Mesenchymal stem cell (in vitro differentiated cells and primary cell): ENCODE data around the gene SEC22B.
"Not testable (repeated sequence)": the region's sequence is repeated elsewhere in the genome, so short reads cannot be mapped to it uniquely, and the experiment has no call there.

Experiments
- DNase-seq: peaks from one replicate; pipeline ENCODE4 v3.0.0-alpha.2; 2013
- H2AFZ ChIP-seq: one replicate; pipeline ENCODE4 v1.6.1; 2013; ENCODE audit warnings: low read depth, mild to moderate bottlenecking, control low read depth, inconsistent platforms, low read length, moderate library complexity
- H2AK5ac ChIP-seq: 2 replicates; pipeline ENCODE4 v1.6.1; 2013; ENCODE audit warnings: low read length, moderate library complexity, mild to moderate bottlenecking, inconsistent platforms; ENCODE audit not compliant: severe bottlenecking
- H2BK120ac ChIP-seq: one replicate; pipeline ENCODE4 v1.6.1; 2013; ENCODE audit warnings: low read depth, mild to moderate bottlenecking, inconsistent platforms, low read length, moderate library complexity
- H2BK12ac ChIP-seq, 2 experiments: one replicate each; pipeline ENCODE4 v1.6.1; 2013; ENCODE audit warnings: inconsistent platforms in 2 of 2, low read length in 2 of 2, mild to moderate bottlenecking in 2 of 2, moderate library complexity in 2 of 2, control low read depth in 1 of 2
- H2BK15ac ChIP-seq: one replicate; pipeline ENCODE4 v1.6.1; 2013; ENCODE audit warnings: mild to moderate bottlenecking, low read depth, inconsistent platforms; ENCODE audit not compliant: poor library complexity, severe bottlenecking
- H2BK5ac ChIP-seq: 2 replicates; pipeline ENCODE4 v1.6.1; 2013; ENCODE audit warnings: low read depth, mild to moderate bottlenecking, low read length, control low read depth, inconsistent platforms; ENCODE audit not compliant: poor library complexity, severe bottlenecking
- H3K14ac ChIP-seq, 2 experiments: one replicate each; pipeline ENCODE4 v1.6.1; 2013; ENCODE audit warnings: inconsistent platforms in 2 of 2, low read length in 2 of 2, control low read depth in 1 of 2, mild to moderate bottlenecking in 1 of 2, moderate library complexity in 1 of 2
- H3K18ac ChIP-seq, 2 experiments: one replicate each; pipeline ENCODE4 v1.6.1; 2013; ENCODE audit warnings: inconsistent platforms in 2 of 2, low read length in 2 of 2, control low read depth in 1 of 2, low read depth in 1 of 2, mild to moderate bottlenecking in 1 of 2
- H3K23ac ChIP-seq, 2 experiments: one replicate each; pipeline ENCODE4 v1.6.1; 2013; ENCODE audit warnings: inconsistent platforms in 2 of 2, low read length in 2 of 2, mild to moderate bottlenecking in 2 of 2, moderate library complexity in 2 of 2, control low read depth in 1 of 2
- H3K27ac ChIP-seq: 2 replicates; pipeline ENCODE4 v1.5.1; 2013; ENCODE audit warnings: mild to moderate bottlenecking, moderate library complexity, low read length, control low read depth, inconsistent platforms; ENCODE audit not compliant: poor library complexity, severe bottlenecking
- H3K27me3 ChIP-seq, 2 experiments: 2 replicates each; pipeline versions ENCODE4 v1.6.1 to v1.7.0; 2013; ENCODE audit warnings: low read length in 2 of 2, mild to moderate bottlenecking in 2 of 2, moderate library complexity in 2 of 2, control low read depth in 1 of 2, inconsistent platforms in 1 of 2; ENCODE audit not compliant: control insufficient read depth in 1 of 2, insufficient read depth in 1 of 2
- H3K36me3 ChIP-seq, 2 experiments: 2 replicates each; pipeline versions ENCODE4 v1.6.1 to v1.7.0; 2013; ENCODE audit warnings: low read length in 2 of 2, control low read depth in 1 of 2, inconsistent platforms in 1 of 2, low read depth in 1 of 2, mild to moderate bottlenecking in 1 of 2; ENCODE audit not compliant: insufficient read depth in 2 of 2, control insufficient read depth in 1 of 2
- H3K4ac ChIP-seq, 2 experiments: one replicate each; pipeline ENCODE4 v1.6.1; 2013; ENCODE audit warnings: inconsistent platforms in 2 of 2, low read length in 2 of 2, mild to moderate bottlenecking in 2 of 2, moderate library complexity in 2 of 2, control low read depth in 1 of 2, low read depth in 1 of 2
- H3K4me1 ChIP-seq: 2 replicates; pipeline ENCODE4 v1.6.1; 2013; ENCODE audit warnings: low read depth, low read length, control low read depth; ENCODE audit not compliant: control insufficient read depth, insufficient read depth
- H3K4me2 ChIP-seq: 2 replicates; pipeline ENCODE4 v1.6.1; 2013; ENCODE audit warnings: low read length, mild to moderate bottlenecking, inconsistent platforms; ENCODE audit not compliant: poor library complexity, severe bottlenecking
- H3K4me3 ChIP-seq, 2 experiments: 2 replicates each; pipeline versions ENCODE4 v1.5.1 to v1.7.0; 2013; ENCODE audit warnings: low read length in 2 of 2, mild to moderate bottlenecking in 2 of 2, control low read depth in 1 of 2, low read depth in 1 of 2; ENCODE audit not compliant: insufficient read depth in 1 of 2
- H3K79me1 ChIP-seq: replicated peaks from 2 replicates; pipeline ENCODE4 v1.6.1; 2013; ENCODE audit warnings: mild to moderate bottlenecking, control low read depth, low read length, inconsistent platforms; ENCODE audit not compliant: poor library complexity, severe bottlenecking
- H3K9ac ChIP-seq: 2 replicates; pipeline ENCODE4 v1.7.0; 2013; ENCODE audit warnings: mild to moderate bottlenecking, low read length, moderate library complexity
- H3K9me3 ChIP-seq: 2 replicates; pipeline ENCODE4 v1.7.0; 2013; ENCODE audit warnings: mild to moderate bottlenecking, low read length; ENCODE audit not compliant: control insufficient read depth
- H4K8ac ChIP-seq: one replicate; pipeline ENCODE4 v1.6.1; 2013; ENCODE audit warnings: inconsistent platforms, mild to moderate bottlenecking, low read length, moderate library complexity
- H4K91ac ChIP-seq: one replicate; pipeline ENCODE4 v1.6.1; 2013; ENCODE audit warnings: mild to moderate bottlenecking, low read length, inconsistent platforms
- WGBS: methylation state at CpG from one replicate; pipeline ENCODE4 v1.1.7; 2013; ENCODE audit warnings: mixed read lengths; 5-methylcytosine and 5-hydroxymethylcytosine counted together

Gene SEC22B

DNA sequence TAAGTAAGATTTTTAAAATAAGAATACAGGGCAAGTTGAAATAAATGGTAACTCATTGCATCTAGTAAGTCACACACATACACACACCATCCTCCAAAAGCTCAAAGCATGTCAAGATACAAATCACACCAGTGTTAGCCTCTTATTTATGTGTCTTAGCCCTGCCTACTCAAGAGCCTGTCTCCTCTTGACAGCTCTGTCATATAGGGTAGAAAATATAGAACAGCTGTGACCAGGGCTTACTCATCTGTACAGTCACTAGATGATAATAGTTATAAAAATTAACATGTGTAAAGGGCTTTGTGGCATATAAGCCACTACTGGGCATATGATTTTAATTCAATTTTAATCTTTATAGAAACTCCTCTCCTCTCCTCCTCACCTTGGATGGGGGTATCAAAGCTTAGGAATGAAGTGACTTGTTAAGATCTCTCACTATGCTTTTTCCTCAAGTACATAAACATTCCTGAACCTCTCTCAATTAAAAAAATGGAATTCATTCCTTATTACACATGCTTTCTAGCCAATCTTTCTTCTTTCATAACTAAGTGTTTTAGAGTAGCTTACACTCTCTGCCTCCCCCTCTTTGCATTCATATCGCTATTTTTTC lies 35.6 kb downstream of the SEC22B start:
- WGBS: no CpG with 5 or more reads among the region's 1 CpG
- DNase-seq: not testable (repeated sequence)

DNA sequence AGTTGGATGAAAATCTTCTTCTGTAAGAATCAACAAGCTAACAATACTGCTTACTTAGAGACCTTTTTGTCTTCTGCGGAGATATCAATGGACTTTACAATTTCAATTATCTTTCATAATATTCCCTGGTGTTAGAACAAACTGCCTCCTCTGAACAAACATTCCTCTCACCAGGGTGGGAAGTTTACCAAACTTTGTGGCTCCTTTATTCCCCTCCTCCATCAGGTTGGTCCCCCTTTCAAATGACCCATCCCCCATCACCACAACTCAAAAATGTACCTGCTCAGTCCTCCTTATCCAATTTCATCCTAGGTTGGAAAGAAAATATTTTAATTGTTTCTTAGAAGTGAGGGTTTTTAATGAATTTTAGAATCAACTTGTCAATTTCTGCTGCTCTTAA lies 40.2 kb downstream of the SEC22B start:
- H2BK12ac ChIP-seq, H4K91ac ChIP-seq, H3K4ac ChIP-seq, H3K4me3 ChIP-seq, H2BK5ac ChIP-seq, H2AK5ac ChIP-seq, H3K27ac ChIP-seq, H3K23ac ChIP-seq, H3K27me3 ChIP-seq, H3K4me2 ChIP-seq, H2AFZ ChIP-seq, H3K14ac ChIP-seq, H3K18ac ChIP-seq, DNase-seq, H3K36me3 ChIP-seq, H2BK15ac ChIP-seq, H3K4me1 ChIP-seq, H4K8ac ChIP-seq, H3K9ac ChIP-seq, H3K9me3 ChIP-seq, H2BK120ac ChIP-seq, H3K79me1 ChIP-seq: not testable (repeated sequence)
- no CpG with 5 or more reads among the region's 1 CpG for WGBS

More for the DNA sequence above, 35.6 kb downstream of the SEC22B start:
- not testable (repeated sequence) for H3K4ac ChIP-seq, H3K4me2 ChIP-seq, H3K9ac ChIP-seq, H2BK12ac ChIP-seq, H3K4me1 ChIP-seq, H4K8ac ChIP-seq, H3K79me1 ChIP-seq, H3K18ac ChIP-seq, H3K9me3 ChIP-seq, H3K14ac ChIP-seq, H2BK120ac ChIP-seq, H2AFZ ChIP-seq, H4K91ac ChIP-seq, H2BK5ac ChIP-seq, H3K4me3 ChIP-seq, H2AK5ac ChIP-seq, H3K23ac ChIP-seq, H3K27ac ChIP-seq, H2BK15ac ChIP-seq, H3K27me3 ChIP-seq, H3K36me3 ChIP-seq

DNA sequence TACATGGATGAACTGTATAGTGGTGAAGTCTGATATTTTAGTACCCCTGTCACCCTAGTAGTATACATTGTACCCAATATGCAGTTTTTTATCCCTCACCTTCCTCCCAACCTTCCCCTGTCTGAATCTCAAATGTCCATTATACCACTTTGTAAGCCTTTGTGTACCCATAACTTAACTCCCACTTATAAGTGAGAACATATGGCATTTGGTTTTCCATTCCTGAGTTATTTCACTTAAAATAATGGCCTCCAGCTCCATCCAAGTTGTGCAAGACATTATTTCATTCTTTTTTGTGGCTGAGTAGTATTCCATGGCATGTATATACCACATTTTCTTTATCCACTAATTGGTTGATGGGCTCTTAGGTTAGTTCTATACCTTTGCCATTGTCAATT lies 42.4 kb downstream of the SEC22B start:
- H3K79me1 ChIP-seq: not testable (repeated sequence)

DNA sequence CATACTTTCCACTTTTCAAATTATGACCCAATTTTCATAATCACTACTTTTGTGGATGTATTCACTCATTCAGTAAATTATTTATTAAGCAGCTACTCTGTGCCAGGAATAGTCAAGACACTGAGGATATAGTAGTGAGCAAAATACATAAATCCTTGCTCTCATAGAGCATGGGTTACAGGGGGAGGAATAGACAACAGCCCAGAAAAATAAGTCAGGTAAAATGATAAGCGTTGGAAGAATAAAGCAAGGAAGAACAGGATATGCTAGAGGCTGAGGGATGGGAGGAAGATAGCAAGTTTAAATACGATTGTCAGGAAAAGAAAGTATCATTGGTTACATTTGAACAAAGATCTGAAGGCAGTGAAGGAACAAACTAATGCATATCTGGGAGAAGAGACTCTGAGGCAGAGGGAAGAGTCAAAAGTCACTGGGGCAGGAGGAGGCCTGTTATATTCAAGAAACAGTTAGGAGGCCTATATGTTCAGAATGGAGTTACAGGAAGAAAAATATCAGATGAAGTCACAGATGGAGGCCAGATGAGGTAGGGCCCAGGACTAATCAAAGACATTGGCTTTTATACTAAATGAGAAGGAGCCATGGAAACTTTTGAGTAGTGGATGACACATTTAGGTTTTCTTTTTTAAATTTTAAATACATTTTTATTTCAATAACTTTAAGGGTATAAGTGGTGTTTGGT lies 42.9 kb downstream of the SEC22B start:
- Histone ChIP-seq H2AFZ (no peak overlapping the region), H3K27ac (no peak overlapping the region), H3K4me3 (no peak overlapping the region), H2BK15ac (no peak overlapping the region), H3K14ac (no peak overlapping the region), H3K18ac (no peak overlapping the region), H2BK5ac (no peak overlapping the region), H3K23ac (no peak overlapping the region), H3K4me1 (no peaks in the 10 kb centered on the region), H3K9me3 (no peaks in the 10 kb centered on the region), H3K79me1 (no peaks in the 10 kb centered on the region), H2AK5ac (no peak overlapping the region), H2BK12ac (no peak overlapping the region), H4K91ac (no peak overlapping the region), H3K4ac (peak overlapping the region in 1 of 2 experiments; percentile 4), H3K36me3 (no peaks in the 10 kb centered on the region), H3K27me3 (no peaks in the 10 kb centered on the region), H3K4me2 (no peak overlapping the region), H4K8ac (no peak overlapping the region), H3K9ac (peak overlapping the region; percentile 2), H2BK120ac (no peak overlapping the region)
- 95% methylated on average over 2 of the region's 2 CpGs for WGBS
- no peak for DNase-seq

More for the DNA sequence above, 42.4 kb downstream of the SEC22B start:
- H4K91ac ChIP-seq, H4K8ac ChIP-seq, H2BK12ac ChIP-seq, DNase-seq, H3K4me3 ChIP-seq, H3K4me1 ChIP-seq, H2AFZ ChIP-seq, H2BK5ac ChIP-seq, H3K9ac ChIP-seq, H2AK5ac ChIP-seq, H2BK120ac ChIP-seq, H3K36me3 ChIP-seq, H3K4ac ChIP-seq, H3K18ac ChIP-seq, H3K27ac ChIP-seq, H3K23ac ChIP-seq, H3K27me3 ChIP-seq, H3K4me2 ChIP-seq, H3K14ac ChIP-seq, H2BK15ac ChIP-seq, H3K9me3 ChIP-seq: not testable (repeated sequence)
